Measurements from ENCODE around the gene IL12B.
"Not testable (repeated sequence)": the region's sequence is repeated elsewhere in the genome, so short reads cannot be mapped to it uniquely, and the experiment has no call there.

The IL12B gene

DNA sequence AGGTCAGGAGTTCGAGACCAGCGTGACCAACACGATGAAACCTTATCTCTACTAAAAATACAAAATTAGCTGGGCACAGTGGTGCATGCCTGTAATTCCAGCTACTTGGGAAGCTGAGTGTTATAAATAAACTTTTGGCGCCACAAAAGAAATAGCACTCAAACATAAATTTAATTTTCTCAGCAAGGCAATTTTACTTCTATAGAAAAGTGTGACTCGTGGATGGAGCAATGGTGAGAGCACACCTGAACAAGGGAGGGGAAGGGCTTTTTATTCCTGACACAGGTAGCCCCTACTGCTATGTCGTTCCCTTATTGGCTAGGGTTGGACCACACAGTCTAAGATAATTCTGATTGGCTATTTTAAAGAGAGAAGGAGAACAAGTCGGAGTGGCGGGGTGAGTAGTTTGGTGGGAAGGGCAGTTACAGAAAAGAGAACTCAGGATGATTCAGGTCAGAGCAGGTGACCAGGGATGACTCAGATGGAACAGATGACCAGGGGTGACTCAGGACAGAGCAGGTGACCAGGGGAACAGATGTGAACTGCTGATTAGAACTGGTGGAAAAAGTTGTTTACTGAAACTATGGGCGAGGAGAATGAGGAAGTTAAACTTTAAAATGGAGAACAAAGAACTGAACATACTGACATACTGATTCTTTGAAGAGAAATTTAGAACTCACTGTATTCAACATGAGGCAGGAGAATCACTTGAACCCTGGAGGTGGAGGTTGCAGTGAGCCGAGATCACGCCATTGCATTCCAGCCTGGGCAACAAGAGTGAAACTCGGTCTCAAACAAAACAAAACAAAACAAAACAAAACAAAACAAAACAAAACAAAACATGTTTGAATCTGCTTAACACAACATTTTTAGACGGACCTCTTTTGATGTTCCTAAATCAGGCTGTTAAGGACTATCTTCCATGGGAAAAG lies 28.1 kb downstream of the IL12B start:
- H3K36me3 ChIP-seq (ENCODE audit: insufficient read depth, low read length); H3K4me1 ChIP-seq (ENCODE audit: insufficient read depth, low read length); H3K4me3 ChIP-seq (ENCODE audit: low read length); H2AFZ ChIP-seq (ENCODE audit: low read depth, low read length); H3K27me3 ChIP-seq (ENCODE audit: insufficient read depth, low read length): not testable (repeated sequence)
- peaks cover 12% of the 10 kb centered on the region for H3K9me3 ChIP-seq (ENCODE audit: low read length)

DNA sequence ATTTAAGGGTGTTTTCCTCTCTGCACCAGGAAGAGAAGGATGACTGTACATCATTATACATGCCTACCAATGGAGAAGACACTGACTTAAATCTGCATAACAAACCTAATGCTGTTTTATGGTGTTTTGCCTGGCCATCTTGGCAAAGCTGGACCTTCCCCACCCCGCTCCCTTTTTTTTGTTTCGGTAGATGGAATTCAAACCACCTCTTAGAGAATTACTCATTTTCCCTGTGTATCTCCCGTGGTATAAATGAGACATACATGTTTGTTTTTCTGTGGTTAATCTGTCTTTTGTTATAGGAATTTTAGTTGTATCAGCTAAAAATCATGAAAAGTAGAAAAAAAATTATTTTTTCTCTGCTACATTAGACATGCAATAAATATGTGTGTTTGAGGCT lies 28.8 kb downstream of the IL12B start:
- no peaks in the 10 kb centered on the region for H3K36me3 ChIP-seq (ENCODE audit: insufficient read depth, low read length)
- H3K9me3 ChIP-seq (ENCODE audit: low read length) = peaks cover 12% of the 10 kb centered on the region
- peaks cover 7% of the 10 kb centered on the region for H3K27me3 ChIP-seq (ENCODE audit: insufficient read depth, low read length)
- no peak overlapping the region for H3K4me3 ChIP-seq (ENCODE audit: low read length)
- H2AFZ ChIP-seq (ENCODE audit: low read depth, low read length) = no peak overlapping the region
- H3K4me1 ChIP-seq (ENCODE audit: insufficient read depth, low read length) = no peaks in the 10 kb centered on the region

DNA sequence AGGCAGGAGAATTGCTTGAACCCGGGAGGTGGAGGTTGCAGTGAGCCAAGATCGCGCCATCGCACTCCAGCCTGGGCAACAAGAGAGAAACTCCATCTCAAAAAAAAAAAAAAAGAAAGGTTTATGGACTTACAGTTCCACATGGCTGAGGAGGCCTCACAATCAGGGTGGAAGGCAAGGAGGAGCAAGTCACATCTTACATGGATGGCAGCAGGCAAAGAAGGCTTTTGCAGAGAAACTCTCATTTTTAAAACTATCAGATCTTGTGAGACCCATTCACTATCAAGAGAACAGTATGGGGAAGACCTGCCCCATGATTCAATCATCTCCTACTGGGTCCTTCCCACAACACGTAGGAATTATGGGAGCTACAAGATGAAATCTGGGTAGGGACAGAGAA lies 33.0 kb downstream of the IL12B start:
- H3K36me3 ChIP-seq (ENCODE audit: insufficient read depth, low read length); H2AFZ ChIP-seq (ENCODE audit: low read depth, low read length); H3K4me1 ChIP-seq (ENCODE audit: insufficient read depth, low read length); H3K9me3 ChIP-seq (ENCODE audit: low read length); H3K27me3 ChIP-seq (ENCODE audit: insufficient read depth, low read length); H3K4me3 ChIP-seq (ENCODE audit: low read length): not testable (repeated sequence)

DNA sequence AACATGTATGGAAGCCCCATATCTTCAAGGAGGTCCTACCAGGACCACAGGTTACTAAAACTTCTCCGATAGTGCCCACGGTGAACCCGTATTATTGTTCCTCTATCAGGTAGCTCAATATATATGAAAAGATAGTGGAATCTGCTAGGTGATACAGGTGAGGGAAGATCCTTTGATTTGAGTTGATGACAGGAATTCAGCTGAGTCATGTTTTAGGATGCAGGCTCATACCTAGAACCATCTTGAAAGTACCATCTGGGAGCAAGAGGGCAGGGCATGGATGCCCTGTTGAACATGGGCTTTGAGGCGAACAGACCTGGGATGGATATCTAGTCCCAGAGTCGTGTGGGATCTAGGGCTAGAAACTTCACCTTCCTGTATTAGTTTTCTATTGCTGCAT lies 35.4 kb downstream of the IL12B start:
- H2AFZ ChIP-seq (ENCODE audit: low read depth, low read length) = no peak overlapping the region
- no peaks in the 10 kb centered on the region for H3K36me3 ChIP-seq (ENCODE audit: insufficient read depth, low read length)
- H3K27me3 ChIP-seq (ENCODE audit: insufficient read depth, low read length) = no peaks in the 10 kb centered on the region
- H3K4me1 ChIP-seq (ENCODE audit: insufficient read depth, low read length) = no peaks in the 10 kb centered on the region
- H3K9me3 ChIP-seq (ENCODE audit: low read length) = peaks cover 9% of the 10 kb centered on the region
- no peak overlapping the region for H3K4me3 ChIP-seq (ENCODE audit: low read length)

DNA sequence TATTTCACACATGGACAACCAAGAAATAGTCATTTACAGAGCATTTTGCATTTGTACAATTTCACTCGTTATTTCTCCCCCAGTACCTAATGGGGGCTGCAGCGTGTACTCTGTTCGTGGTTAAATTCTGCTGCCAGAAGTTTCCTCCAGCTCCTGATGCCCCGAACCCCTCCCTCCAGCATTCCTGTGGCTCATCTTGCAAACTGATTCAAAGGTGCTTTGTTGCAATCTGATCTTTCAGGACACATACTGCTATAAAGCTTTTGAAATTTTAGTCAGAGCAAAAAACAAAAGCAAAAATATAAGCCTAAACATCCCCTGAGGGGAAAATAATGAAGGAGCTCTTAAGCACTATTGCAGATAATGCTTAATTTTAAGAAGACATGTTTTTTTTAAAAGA lies 39.5 kb downstream of the IL12B start:
- no peak overlapping the region for H3K4me3 ChIP-seq (ENCODE audit: low read length)
- H3K27me3 ChIP-seq (ENCODE audit: insufficient read depth, low read length) = no peaks in the 10 kb centered on the region
- no peak overlapping the region for H2AFZ ChIP-seq (ENCODE audit: low read depth, low read length)
- H3K4me1 ChIP-seq (ENCODE audit: insufficient read depth, low read length) = no peaks in the 10 kb centered on the region
- no peaks in the 10 kb centered on the region for H3K36me3 ChIP-seq (ENCODE audit: insufficient read depth, low read length)
- H3K9me3 ChIP-seq (ENCODE audit: low read length) = no peaks in the 10 kb centered on the region

DNA sequence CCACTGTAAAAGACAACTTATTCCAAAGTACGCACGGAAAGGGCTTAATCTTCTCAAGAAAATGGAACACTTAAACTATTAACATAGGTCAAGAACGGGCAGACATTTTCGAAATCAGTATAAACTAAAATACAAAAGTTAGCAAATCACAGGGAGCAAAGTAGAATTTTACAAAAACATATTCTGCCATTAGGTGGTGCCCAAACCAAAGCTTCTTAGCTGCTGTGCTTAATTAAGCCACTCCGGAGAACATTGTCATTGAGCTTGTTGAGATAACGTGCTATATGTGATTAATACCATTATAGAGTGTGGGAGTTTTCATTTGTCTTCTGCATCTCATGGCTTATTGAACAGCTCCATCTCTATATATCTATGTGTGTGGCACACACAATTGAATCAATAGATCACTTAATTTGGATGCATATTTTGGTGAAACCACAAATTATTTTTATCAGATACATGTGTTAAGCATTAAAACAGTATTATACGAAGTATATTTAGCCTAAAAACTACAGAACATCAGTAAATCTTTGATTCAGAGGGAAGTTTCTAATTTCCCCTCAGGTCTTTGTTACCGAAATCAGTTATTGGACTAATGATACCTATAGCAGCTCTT lies 43.8 kb downstream of the IL12B start:
- Histone ChIP-seq H3K4me1 (ENCODE audit: insufficient read depth, low read length) (no peaks in the 10 kb centered on the region), H3K9me3 (ENCODE audit: low read length) (no peaks in the 10 kb centered on the region), H3K4me3 (ENCODE audit: low read length) (no peak overlapping the region), H3K27me3 (ENCODE audit: insufficient read depth, low read length) (no peaks in the 10 kb centered on the region), H2AFZ (ENCODE audit: low read depth, low read length) (no peak overlapping the region), H3K36me3 (ENCODE audit: insufficient read depth, low read length) (peaks cover 26% of the 10 kb centered on the region)

DNA sequence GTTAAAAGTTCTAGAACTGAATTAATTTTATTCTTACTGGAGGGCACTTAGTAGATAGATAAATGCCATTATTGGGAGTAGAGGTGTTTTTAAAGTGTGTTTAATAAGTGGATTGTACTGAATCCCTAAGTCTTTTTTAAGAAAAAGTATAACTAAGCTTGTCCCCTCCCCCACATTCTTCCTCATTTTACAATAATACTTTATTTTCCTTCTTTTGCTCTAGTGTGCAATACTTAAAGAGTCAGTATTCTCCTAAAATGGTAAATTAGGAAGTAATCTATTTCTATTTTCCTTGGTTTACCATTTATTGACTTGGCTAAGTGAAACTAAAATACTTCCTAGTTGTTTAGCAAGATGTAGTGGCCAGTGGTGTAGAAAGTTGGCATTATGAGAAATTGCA lies 55.6 kb downstream of the IL12B start:
- no peaks in the 10 kb centered on the region for H3K9me3 ChIP-seq (ENCODE audit: low read length)
- no peaks in the 10 kb centered on the region for H3K27me3 ChIP-seq (ENCODE audit: insufficient read depth, low read length)
- no peaks in the 10 kb centered on the region for H3K4me1 ChIP-seq (ENCODE audit: insufficient read depth, low read length)
- H2AFZ ChIP-seq (ENCODE audit: low read depth, low read length) = no peak overlapping the region
- H3K4me3 ChIP-seq (ENCODE audit: low read length) = no peak overlapping the region
- H3K36me3 ChIP-seq (ENCODE audit: insufficient read depth, low read length) = peaks cover 61% of the 10 kb centered on the region

GRCh38 chr5:159273923-159274322 lies 56.4 kb downstream of the IL12B start:
- no peak overlapping the region for H2AFZ ChIP-seq (ENCODE audit: low read depth, low read length)
- no peak overlapping the region for H3K4me3 ChIP-seq (ENCODE audit: low read length)
- no peaks in the 10 kb centered on the region for H3K4me1 ChIP-seq (ENCODE audit: insufficient read depth, low read length)
- no peaks in the 10 kb centered on the region for H3K27me3 ChIP-seq (ENCODE audit: insufficient read depth, low read length)
- H3K9me3 ChIP-seq (ENCODE audit: low read length) = no peaks in the 10 kb centered on the region
- H3K36me3 ChIP-seq (ENCODE audit: insufficient read depth, low read length) = peaks cover 67% of the 10 kb centered on the region

DNA sequence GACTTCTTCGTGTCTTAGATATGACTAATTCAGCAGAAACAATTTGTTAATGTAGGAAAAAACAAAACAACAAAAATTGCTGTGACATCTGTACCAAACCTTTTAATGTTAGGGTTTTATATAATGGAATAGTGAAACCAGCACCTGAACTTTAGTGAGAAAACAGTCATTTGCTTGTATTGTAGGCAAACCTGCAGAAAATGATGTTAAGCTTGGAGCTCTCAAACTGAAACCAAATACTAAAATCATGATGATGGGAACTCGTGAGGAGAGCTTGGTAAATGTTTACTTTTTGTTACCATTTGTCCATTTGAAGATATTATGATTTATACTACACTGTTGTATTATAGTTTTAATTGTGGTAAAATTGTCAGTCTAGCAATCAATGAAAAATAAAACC lies 60.6 kb downstream of the IL12B start:
- Histone ChIP-seq H3K9me3 (ENCODE audit: low read length) (peaks cover 4% of the 10 kb centered on the region), H3K4me3 (ENCODE audit: low read length) (no peak overlapping the region), H2AFZ (ENCODE audit: low read depth, low read length) (no peak overlapping the region), H3K4me1 (ENCODE audit: insufficient read depth, low read length) (no peaks in the 10 kb centered on the region), H3K27me3 (ENCODE audit: insufficient read depth, low read length) (no peaks in the 10 kb centered on the region), H3K36me3 (ENCODE audit: insufficient read depth, low read length) (peaks cover 48% of the 10 kb centered on the region)

DNA sequence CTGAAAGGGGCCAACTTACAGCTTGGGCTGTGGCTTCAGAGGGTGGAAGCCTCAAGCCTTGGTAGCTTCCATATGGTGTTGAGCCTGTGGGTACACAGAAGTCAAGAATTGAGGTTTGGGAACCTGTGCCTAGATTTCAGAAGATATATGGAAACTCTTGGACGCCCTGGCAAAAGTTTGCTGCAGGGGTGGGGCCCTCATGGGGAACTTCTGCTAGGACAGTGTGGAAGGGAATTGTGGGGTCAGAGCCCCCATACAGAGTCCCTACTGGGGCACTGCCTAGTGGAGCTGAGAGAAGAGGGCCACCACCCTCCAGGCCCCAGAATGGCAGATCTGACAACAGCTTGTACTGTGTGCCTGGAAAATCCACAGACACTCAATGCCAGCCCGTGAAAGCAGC lies 63.5 kb downstream of the IL12B start:
- not testable (repeated sequence) for H2AFZ ChIP-seq (ENCODE audit: low read depth, low read length); H3K4me3 ChIP-seq (ENCODE audit: low read length); H3K9me3 ChIP-seq (ENCODE audit: low read length); H3K27me3 ChIP-seq (ENCODE audit: insufficient read depth, low read length)
- H3K4me1 ChIP-seq (ENCODE audit: insufficient read depth, low read length) = peaks cover 17% of the 10 kb centered on the region
- peaks cover 28% of the 10 kb centered on the region for H3K36me3 ChIP-seq (ENCODE audit: insufficient read depth, low read length)

Data from neuron (in vitro differentiated cells).